PC-9 (cell line): ENCODE measurements around the gene NTM. TPM values are rescaled to one million over a fixed set of nuclear protein-coding genes. Genes with fewer than 3 reads are reported as not detected.

ENCODE experiments used
- BruUV-seq: library from RNA; stranded (reverse); fragments of 400-500 nt; replicated peaks from 2 replicates; lab custom pipeline; 2021; lab: Mats Ljungman, UMichigan
- CTCF ChIA-PET: fragments of 300-600 bp; sonication (Branson Sonifier 250); formaldehyde crosslinking; loops from one replicate; lab custom pipeline; 2022; ENCODE audit warnings: antibody characterized with exemption; lab: Charles Lee
- POLR2A ChIA-PET: fragments of 300-600 bp; sonication (Branson Sonifier 250); formaldehyde crosslinking; loops from one replicate; lab custom pipeline; 2022; ENCODE audit warnings: antibody characterized with exemption; ENCODE audit not compliant: unreplicated experiment; lab: Charles Lee
- DNase-seq, 2 experiments: peaks; one replicate each; pipeline versions ENCODE4 v3.0.0 to v3.0.0-alpha.2; 2015 to 2022; ENCODE audit warnings: mixed read lengths in 1 of 2
- H2AFZ ChIP-seq: fragments of 200-600 bp; sonication (generic); 2 replicates; pipeline ENCODE4 v1.8.1; 2017; ENCODE audit warnings: antibody characterized with exemption
- H3F3A ChIP-seq: fragments of 200-600 bp; sonication (generic); 2 replicates; pipeline ENCODE4 v1.8.1; 2017; ENCODE audit warnings: antibody characterized with exemption, mild to moderate bottlenecking, low read depth; ENCODE audit not compliant: insufficient read depth
- H3K27ac ChIP-seq: fragments of 200-600 bp; sonication (generic); 2 replicates; pipeline ENCODE4 v1.6.1; 2016; ENCODE audit warnings: mixed run types
- H3K27me3 ChIP-seq: fragments of 200-600 bp; sonication (generic); 2 replicates; pipeline ENCODE4 v1.6.1; 2016; ENCODE audit warnings: low read depth, mixed run types; ENCODE audit not compliant: insufficient read depth
- H3K36me3 ChIP-seq: fragments of 200-600 bp; sonication (generic); 2 replicates; pipeline ENCODE4 v1.6.1; 2016; ENCODE audit warnings: low read depth, mixed run types
- H3K4me1 ChIP-seq: fragments of 200-600 bp; sonication (generic); replicated peaks from 2 replicates; pipeline ENCODE4 v1.6.1; 2016; ENCODE audit warnings: mixed run types; ENCODE audit not compliant: insufficient read depth
- H3K4me2 ChIP-seq: fragments of 200-600 bp; sonication (generic); 2 replicates; pipeline ENCODE4 v1.6.1; 2017; ENCODE audit warnings: mixed run types
- H3K4me3 ChIP-seq: fragments of 200-600 bp; sonication (generic); 2 replicates; pipeline ENCODE4 v1.6.1; 2016; ENCODE audit warnings: mixed run types
- H3K79me2 ChIP-seq: fragments of 200-600 bp; sonication (generic); 2 replicates; pipeline ENCODE4 v1.6.1; 2017; ENCODE audit warnings: low read depth, mixed run types
- H3K9me2 ChIP-seq: fragments of 200-600 bp; sonication (generic); 2 replicates; pipeline ENCODE4 v1.8.1; 2017; ENCODE audit warnings: mild to moderate bottlenecking; ENCODE audit not compliant: insufficient read depth
- H3K9me3 ChIP-seq: fragments of 200-600 bp; sonication (generic); 2 replicates; pipeline ENCODE4 v1.8.1; 2016; ENCODE audit warnings: low read depth; ENCODE audit not compliant: insufficient read depth
- H4K20me1 ChIP-seq: fragments of 200-600 bp; sonication (generic); 2 replicates; pipeline ENCODE4 v1.8.1; 2017; ENCODE audit not compliant: insufficient read depth
- EZH2 ChIP-seq: fragments of 200-600 bp; sonication (generic); IDR thresholded peaks from 2 replicates; pipeline ENCODE4 v1.8.0; 2017; ENCODE audit warnings: antibody characterized with exemption, low read depth
- intact Hi-C: fragments of 100-400 bp; cut with micrococcal nuclease; formaldehyde crosslinking; loops from one replicate; pipeline ENCODE4 v1.10.0; 2022; ENCODE audit not compliant: unreplicated experiment
- total RNA-seq: library from RNA; stranded (reverse); gene quantifications from 2 replicates; pipeline ENCODE4 v1.2.3, GENCODE V29; 2021
- TF ChIP-seq, protein P1 (sequence below): fragments of 200-600 bp; sonication (generic); conservative IDR thresholded peaks from 2 replicates; pipeline ENCODE4 v1.6.1; 2017; ENCODE audit warnings: mixed run types, antibody characterized with exemption, mild to moderate bottlenecking, moderate library complexity

NTM gene
- total RNA-seq, 1 experiment from 2014 or later = not detected

DNA sequence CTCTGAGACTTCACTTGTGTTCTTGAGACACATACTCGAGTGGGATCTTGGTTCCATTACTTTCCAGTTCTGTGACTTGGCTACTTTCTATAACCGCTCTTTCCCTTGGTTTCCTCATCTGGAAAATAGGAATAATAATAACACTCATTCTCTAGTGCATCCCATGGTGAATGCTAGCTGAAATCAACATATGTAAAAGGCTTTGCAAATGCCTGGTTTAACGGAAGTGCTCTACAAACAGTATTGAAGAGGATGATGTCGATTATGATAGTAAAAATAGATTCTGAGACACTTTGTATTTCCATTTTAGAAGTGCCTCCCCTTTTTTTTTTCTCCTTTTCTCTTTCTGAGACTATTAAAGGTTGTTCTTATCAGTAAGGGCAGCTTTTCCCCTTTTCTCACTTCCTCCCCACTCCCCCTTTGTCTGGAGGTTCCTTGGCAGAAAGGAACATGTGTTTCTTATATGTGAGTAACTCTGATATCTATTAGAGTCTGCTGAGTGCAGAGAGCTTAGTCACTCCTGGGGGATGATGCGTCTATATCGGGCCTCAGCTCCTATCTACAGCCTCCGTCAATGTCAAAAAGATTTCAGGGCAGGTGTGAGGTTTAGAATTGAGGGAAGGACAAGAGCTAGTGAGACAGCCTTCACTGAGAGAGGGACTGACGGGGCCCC lies 489.3 kb downstream of the NTM start:
- no peak for TF ChIP-seq EZH2
- TF ChIP-seq, protein P1, sequence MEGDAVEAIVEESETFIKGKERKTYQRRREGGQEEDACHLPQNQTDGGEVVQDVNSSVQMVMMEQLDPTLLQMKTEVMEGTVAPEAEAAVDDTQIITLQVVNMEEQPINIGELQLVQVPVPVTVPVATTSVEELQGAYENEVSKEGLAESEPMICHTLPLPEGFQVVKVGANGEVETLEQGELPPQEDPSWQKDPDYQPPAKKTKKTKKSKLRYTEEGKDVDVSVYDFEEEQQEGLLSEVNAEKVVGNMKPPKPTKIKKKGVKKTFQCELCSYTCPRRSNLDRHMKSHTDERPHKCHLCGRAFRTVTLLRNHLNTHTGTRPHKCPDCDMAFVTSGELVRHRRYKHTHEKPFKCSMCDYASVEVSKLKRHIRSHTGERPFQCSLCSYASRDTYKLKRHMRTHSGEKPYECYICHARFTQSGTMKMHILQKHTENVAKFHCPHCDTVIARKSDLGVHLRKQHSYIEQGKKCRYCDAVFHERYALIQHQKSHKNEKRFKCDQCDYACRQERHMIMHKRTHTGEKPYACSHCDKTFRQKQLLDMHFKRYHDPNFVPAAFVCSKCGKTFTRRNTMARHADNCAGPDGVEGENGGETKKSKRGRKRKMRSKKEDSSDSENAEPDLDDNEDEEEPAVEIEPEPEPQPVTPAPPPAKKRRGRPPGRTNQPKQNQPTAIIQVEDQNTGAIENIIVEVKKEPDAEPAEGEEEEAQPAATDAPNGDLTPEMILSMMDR = no peak
- Histone ChIP-seq H3F3A (no peaks in the 10 kb centered on the region), H3K27ac (no peak overlapping the region), H3K36me3 (no peaks in the 10 kb centered on the region), H3K9me3 (no peaks in the 10 kb centered on the region), H3K9me2 (no peaks in the 10 kb centered on the region), H3K27me3 (peaks cover 27% of the 10 kb centered on the region; the same call in 1 of the 2 replicates), H4K20me1 (no peaks in the 10 kb centered on the region), H3K4me2 (no peak overlapping the region), H2AFZ (no peak overlapping the region), H3K4me1 (no peaks in the 10 kb centered on the region), H3K4me3 (no peak overlapping the region), H3K79me2 (no peaks in the 10 kb centered on the region)
- intact Hi-C loops = no loop called here
- ChIA-PET CTCF (no interaction called here), POLR2A (no interaction called here)
- BruUV-seq = no TSS peak
- DNase-seq = no peak

DNA sequence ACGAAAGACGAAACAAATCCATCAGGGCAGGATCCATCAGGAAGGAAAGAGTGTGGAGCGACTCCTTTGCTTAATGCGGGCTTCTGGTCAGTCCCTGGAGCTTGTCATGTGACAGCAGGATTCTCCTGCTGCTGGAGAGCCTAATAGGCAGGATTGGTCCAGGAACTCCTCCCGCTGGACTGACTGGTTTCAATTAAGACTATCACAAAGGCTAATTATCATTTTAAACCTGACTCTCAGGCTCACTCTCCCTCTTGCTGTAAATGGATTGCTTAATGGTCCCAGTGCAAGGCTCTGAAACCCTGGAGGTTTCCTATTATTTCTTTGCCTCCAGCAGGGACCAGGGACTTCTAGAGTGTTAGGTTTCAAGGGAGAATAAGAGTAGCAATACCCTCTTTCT lies 493.8 kb downstream of the NTM start:
- no peaks in the 10 kb centered on the region for H3K36me3 ChIP-seq
- H3K79me2 ChIP-seq = no peaks in the 10 kb centered on the region
- no peak for DNase-seq
- H3K4me3 ChIP-seq = no peak overlapping the region
- no peak overlapping the region for H2AFZ ChIP-seq
- H3K27ac ChIP-seq = no peak overlapping the region
- no peaks in the 10 kb centered on the region for H3K9me3 ChIP-seq
- no TSS peak for BruUV-seq
- no peaks in the 10 kb centered on the region for H4K20me1 ChIP-seq
- TF ChIP-seq, protein P1 = no peak
- no peak for TF ChIP-seq EZH2
- H3K4me1 ChIP-seq = no peaks in the 10 kb centered on the region
- CTCF ChIA-PET = no interaction called here
- no peaks in the 10 kb centered on the region for H3F3A ChIP-seq
- H3K27me3 ChIP-seq = peaks cover 14% of the 10 kb centered on the region; the same call in 1 of the 2 replicates
- POLR2A ChIA-PET = no interaction called here
- intact Hi-C loops = no loop called here
- H3K4me2 ChIP-seq = no peak overlapping the region
- no peaks in the 10 kb centered on the region for H3K9me2 ChIP-seq

DNA sequence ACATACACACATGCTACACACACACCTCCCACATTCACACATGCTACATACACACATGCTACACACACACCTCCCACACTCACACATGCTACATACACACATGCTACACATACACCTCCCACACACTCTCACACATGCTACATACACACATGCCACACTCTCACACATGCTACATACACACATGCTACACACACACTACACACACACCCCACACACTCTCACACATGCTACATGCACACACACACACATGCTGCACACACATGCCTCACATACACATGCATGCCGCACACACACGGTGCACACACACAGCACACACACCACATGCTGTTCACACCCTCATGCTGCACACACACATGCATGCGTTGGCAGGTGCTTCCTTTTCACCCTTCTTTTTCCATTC lies 495.4 kb downstream of the NTM start:
- CTCF ChIA-PET = no interaction called here

More for the DNA sequence above, 495.4 kb downstream of the NTM start:
- Histone ChIP-seq H4K20me1 (no peaks in the 10 kb centered on the region), H3K27me3 (0 out of 2 replicates have a peak, but pooled peaks cover 5% of the 10 kb centered on the region), H3K4me2 (no peak overlapping the region), H3K36me3 (no peaks in the 10 kb centered on the region), H3K79me2 (no peaks in the 10 kb centered on the region), H2AFZ (no peak overlapping the region), H3K4me1 (no peaks in the 10 kb centered on the region), H3K9me2 (no peaks in the 10 kb centered on the region), H3K27ac (no peak overlapping the region), H3F3A (no peaks in the 10 kb centered on the region), H3K9me3 (no peaks in the 10 kb centered on the region), H3K4me3 (no peak overlapping the region)
- TF ChIP-seq, protein P1 = no peak
- no peak for TF ChIP-seq EZH2
- no TSS peak for BruUV-seq
- POLR2A ChIA-PET = no interaction called here
- no peak for DNase-seq
- intact Hi-C loops = no loop called here
